ENCODE measurements around the gene C15orf62.

The C15orf62 gene

GRCh38 chr15:40771242-40771641 lies 1.5 kb downstream of the C15orf62 start:
- Histone ChIP-seq H3K4me3 (ENCODE audit: low read depth, low read length) (no peak overlapping the region), H3K27ac (no peak overlapping the region), H3K27me3 (replicated peaks) (no peaks in the 10 kb centered on the region), H3K36me3 (replicated peaks) (peaks cover 27% of the 10 kb centered on the region)
- TF ChIP-seq CTCF (IDR thresholded peaks at IDR 0.05; ENCODE audit: low read depth, low read length, missing control alignments) = no peak
- in situ Hi-C loops (cut with HindIII; ENCODE audit: low pct_ligation_motif_present, low sequenced_read_pairs) = no loop called here
- DNase-seq = no peak

- Histone ChIP-seq H3K4me3 (ENCODE audit: low read depth, low read length) (no peak overlapping the region), H3K36me3 (replicated peaks) (peaks cover 35% of the 10 kb centered on the region), H3K27ac (no peak overlapping the region), H3K27me3 (replicated peaks) (no peaks in the 10 kb centered on the region)
- no peak for TF ChIP-seq CTCF (IDR thresholded peaks at IDR 0.05; ENCODE audit: low read depth, low read length, missing control alignments)
- DNase-seq = no peak
- in situ Hi-C loops (cut with HindIII; ENCODE audit: low pct_ligation_motif_present, low sequenced_read_pairs) = no loop called here
Observed at GRCh38 chr15:40772014-40772413, 2.2 kb downstream of the C15orf62 start.

DNA sequence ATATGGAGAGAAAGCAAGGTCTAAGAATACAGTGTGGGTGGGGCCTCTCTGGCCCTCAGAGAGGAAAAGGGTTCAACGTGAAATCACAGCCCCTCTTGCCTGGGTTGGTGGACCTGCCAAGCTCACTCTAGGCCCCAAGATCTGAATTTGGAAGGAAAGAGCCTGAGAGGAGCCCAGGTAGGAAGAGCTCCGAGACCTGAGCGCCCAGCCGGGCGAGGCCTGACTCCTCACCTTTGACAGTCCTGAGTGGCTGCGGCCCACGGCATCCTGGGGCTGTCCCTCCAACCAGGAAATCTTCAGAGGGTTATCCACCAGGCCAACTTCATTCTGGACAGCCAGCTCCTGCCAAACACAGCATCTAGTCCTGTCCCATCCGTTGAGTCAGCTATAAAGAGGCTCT lies 3.7 kb downstream of the C15orf62 start:
- H3K27ac ChIP-seq = no peak overlapping the region
- in situ Hi-C loops (cut with HindIII; ENCODE audit: low pct_ligation_motif_present, low sequenced_read_pairs) = no loop called here
- no peak for TF ChIP-seq CTCF (IDR thresholded peaks at IDR 0.05; ENCODE audit: low read depth, low read length, missing control alignments)
- peaks cover 44% of the 10 kb centered on the region for H3K36me3 ChIP-seq (replicated peaks)
- H3K27me3 ChIP-seq (replicated peaks) = no peaks in the 10 kb centered on the region
- H3K4me3 ChIP-seq (ENCODE audit: low read depth, low read length) = no peak overlapping the region
- DNase-seq = no peak

- in situ Hi-C loops (cut with HindIII; ENCODE audit: low pct_ligation_motif_present, low sequenced_read_pairs) = no loop called here
- H3K36me3 ChIP-seq (replicated peaks) = peaks cover 48% of the 10 kb centered on the region
- no peak for TF ChIP-seq CTCF (IDR thresholded peaks at IDR 0.05; ENCODE audit: low read depth, low read length, missing control alignments)
Observed at GRCh38 chr15:40773902-40774301, 4.1 kb downstream of the C15orf62 start.

DNA sequence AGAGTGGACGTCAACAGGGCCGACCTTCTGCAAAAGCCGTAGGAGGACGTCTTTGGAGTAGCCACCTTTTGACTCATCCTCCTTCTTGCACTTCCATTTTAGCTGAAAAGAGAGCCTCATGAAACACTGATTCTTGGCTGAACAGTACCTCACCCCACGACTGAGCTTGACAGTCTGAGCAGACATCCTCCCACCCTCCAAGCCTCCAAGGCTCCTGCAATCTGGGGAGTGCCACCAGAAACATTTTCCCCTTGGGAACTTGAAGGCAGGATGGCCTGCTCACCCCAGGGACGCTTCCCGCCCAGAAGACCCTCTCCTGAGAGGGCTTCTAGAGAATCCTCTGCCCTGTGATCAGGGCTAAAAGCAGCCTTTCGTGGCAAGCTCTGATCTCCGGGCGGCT lies 5.2 kb downstream of the C15orf62 start:
- no peak for TF ChIP-seq CTCF (IDR thresholded peaks at IDR 0.05; ENCODE audit: low read depth, low read length, missing control alignments)
- Histone ChIP-seq H3K27ac (no peak overlapping the region), H3K27me3 (replicated peaks) (no peaks in the 10 kb centered on the region), H3K36me3 (replicated peaks) (peaks cover 54% of the 10 kb centered on the region), H3K4me3 (ENCODE audit: low read depth, low read length) (no peak overlapping the region)
- no peak for DNase-seq
- in situ Hi-C loops (cut with HindIII; ENCODE audit: low pct_ligation_motif_present, low sequenced_read_pairs) = no loop called here

More at GRCh38 chr15:40773902-40774301, 4.1 kb downstream of the C15orf62 start:
- H3K4me3 ChIP-seq (ENCODE audit: low read depth, low read length) = no peak overlapping the region
- DNase-seq = no peak
- no peaks in the 10 kb centered on the region for H3K27me3 ChIP-seq (replicated peaks)
- no peak overlapping the region for H3K27ac ChIP-seq

GRCh38 chr15:40775740-40776536 lies 6.2 kb downstream of the C15orf62 start:
- in situ Hi-C loops (cut with HindIII; ENCODE audit: low pct_ligation_motif_present, low sequenced_read_pairs) = no loop called here
- no peak for TF ChIP-seq CTCF (IDR thresholded peaks at IDR 0.05; ENCODE audit: low read depth, low read length, missing control alignments)
- H3K27ac ChIP-seq = no peak overlapping the region

More at GRCh38 chr15:40775740-40776536, 6.2 kb downstream of the C15orf62 start:
- Histone ChIP-seq H3K36me3 (replicated peaks) (peaks cover 54% of the 10 kb centered on the region), H3K4me3 (ENCODE audit: low read depth, low read length) (no peak overlapping the region), H3K27me3 (replicated peaks) (no peaks in the 10 kb centered on the region)
- DNase-seq = no peak
